ENCODE data around the gene RPL35A.
"Not testable (repeated sequence)": the region's sequence is repeated elsewhere in the genome, so short reads cannot be mapped to it uniquely, and the experiment has no call there.

Gene RPL35A

GRCh38 chr3:197952440-197952839 lies 2.5 kb downstream of the RPL35A start:
- no peak for DNase-seq (ENCODE audit: low read depth)

GRCh38 chr3:197953325-197953724 lies 3.3 kb downstream of the RPL35A start:
- no peak for DNase-seq (ENCODE audit: low read depth)

- no peak for DNase-seq (ENCODE audit: low read depth)
Measured at GRCh38 chr3:197953881-197954280, 3.9 kb downstream of the RPL35A start.

DNA sequence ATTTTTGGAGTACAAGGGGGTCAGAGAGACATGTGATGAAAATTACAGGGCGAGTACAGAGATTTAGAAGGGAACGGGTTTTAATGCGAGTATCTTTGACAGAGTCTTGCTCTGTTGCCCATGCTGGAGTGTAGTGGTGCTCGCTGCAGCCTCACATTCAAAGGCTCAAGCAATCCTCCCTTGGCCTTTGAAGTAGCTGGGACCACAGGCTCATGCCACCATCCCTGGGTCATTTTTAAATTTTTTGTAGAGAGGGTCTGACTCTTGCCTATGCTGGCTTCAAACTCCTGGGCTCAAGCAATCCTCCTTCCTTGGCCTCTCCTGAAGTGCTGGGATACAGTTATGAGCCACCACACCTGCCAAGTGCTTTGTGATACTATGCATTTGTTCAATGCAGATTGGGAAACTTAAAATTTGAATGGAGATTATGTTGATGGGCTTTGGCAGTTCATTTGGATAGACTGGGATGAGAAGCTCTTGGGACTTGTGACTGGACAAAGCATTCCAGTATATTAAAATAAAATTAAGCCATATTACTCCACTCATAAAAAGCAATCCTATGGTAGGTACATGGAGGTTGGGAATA lies 6.0 kb downstream of the RPL35A start:
- DNase-seq (ENCODE audit: low read depth), result no peak

- no peak for DNase-seq (ENCODE audit: low read depth)
Measured at GRCh38 chr3:197956626-197956988, 6.6 kb downstream of the RPL35A start.

DNA sequence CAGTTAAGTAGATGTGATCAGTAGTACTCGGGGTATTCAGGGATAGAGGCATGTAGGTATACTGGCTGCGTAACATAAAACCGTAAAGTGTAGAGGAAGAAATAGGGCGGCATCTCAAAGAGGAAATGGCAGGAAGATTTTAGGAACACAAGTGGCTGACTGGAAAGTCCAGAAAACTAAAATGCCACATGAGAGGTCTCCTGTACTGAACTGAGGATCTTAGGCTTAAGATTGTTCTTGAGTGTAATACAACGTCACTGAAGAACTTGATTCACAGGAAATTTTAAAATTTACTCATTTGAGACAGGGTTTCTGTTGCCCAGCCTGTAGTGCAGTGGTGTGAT lies 7.8 kb downstream of the RPL35A start:
- no peak for DNase-seq (ENCODE audit: low read depth)

- no peak for DNase-seq (ENCODE audit: low read depth)
Measured at GRCh38 chr3:197958346-197958745, 8.4 kb downstream of the RPL35A start.

DNA sequence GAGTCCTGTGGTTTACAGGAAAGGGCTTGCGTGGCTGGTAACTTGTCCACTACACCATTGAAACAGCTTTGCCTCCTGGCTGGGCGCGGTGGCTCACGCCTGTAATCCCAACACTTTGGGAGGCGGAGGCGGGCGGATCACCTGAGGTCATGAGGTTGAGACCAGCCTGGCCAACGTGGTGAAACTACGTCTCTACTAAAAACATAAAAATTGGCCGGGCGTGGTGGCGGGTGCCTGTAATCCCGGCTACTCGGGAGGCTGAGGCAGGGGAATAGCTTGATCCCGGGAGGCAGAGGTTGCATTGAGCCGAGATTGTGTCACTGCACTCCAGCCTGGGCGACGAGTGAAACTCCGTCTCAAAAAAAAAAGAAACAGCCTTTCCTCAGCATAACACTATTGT lies 8.9 kb downstream of the RPL35A start:
- DNase-seq (ENCODE audit: low read depth), result not testable (repeated sequence)

GRCh38 chr3:197959500-197959890 lies 9.5 kb downstream of the RPL35A start:
- DNase-seq (ENCODE audit: low read depth), result no peak

- DNase-seq (ENCODE audit: low read depth), result peak; percentile 64
Measured at GRCh38 chr3:197959891-197960693, 10.1 kb downstream of the RPL35A start, which contains the start of gene LMLN. Gene LMLN (plus strand): TSS chr3:197960217. CDS start chr3:197960246, 29 bp downstream.

GRCh38 chr3:197960694-197961581 lies 10.9 kb downstream of the RPL35A start:
- no peak for DNase-seq (ENCODE audit: low read depth)

DNA sequence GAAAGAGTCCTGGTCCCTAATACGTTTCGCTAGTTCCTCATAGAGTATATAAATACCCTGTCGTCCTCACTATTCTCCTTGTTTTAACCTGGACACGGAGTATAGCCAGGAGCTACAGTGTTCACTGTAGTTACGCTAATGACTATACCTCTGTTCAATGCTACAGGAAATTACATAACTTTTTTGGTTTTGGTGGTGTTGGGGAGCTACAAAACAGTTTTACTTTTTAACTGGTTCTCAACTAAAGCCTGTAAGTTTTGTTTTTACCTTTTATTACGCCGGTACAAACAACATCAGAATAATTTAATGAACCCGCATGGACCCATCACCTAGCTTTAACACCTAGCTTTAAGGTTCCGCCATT lies 11.6 kb downstream of the RPL35A start:
- DNase-seq (ENCODE audit: low read depth), result no peak

GRCh38 chr3:197963019-197963637 lies 13.1 kb downstream of the RPL35A start:
- DNase-seq (ENCODE audit: low read depth), result no peak

DNA sequence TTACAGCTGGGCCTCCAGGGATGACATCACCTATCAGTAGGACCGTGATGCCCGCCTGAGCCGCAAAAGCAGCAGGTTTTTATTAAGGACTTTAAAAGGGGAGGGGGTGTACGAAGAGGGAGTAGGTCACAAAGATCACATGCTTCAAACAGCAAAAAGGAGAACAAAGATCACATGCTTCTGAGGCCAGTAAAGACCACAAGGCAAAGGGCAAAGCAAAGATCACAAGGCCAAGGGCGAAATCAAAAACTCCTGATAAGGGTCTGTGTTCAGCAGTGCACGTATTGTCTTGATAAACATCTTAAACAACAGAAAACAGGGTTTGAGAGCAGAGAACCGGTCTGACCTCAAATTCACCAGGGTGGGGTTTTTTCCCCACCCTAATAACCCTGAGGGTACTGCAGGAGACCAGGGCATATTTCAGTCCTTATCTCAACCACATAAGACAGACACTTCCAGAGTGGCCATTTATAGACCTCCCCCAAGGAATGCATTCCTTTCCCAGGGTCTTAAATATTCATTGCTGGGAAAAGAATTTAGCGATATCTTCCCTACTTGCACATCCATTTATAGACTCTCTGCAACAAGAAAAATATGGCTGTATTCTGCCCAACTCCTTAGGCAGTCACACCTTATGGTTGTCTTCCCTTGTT lies 17.5 kb downstream of the RPL35A start:
- not testable (repeated sequence) for DNase-seq (ENCODE audit: low read depth)

- no peak for DNase-seq (ENCODE audit: low read depth)
Measured at GRCh38 chr3:197970588-197970987, 20.6 kb downstream of the RPL35A start.

- no peak for DNase-seq (ENCODE audit: low read depth)
Measured at GRCh38 chr3:197974016-197974415, 24.0 kb downstream of the RPL35A start.

- no peak for DNase-seq (ENCODE audit: low read depth)
Measured at GRCh38 chr3:197975311-197975710, 25.3 kb downstream of the RPL35A start.

GRCh38 chr3:197983076-197983475 lies 33.1 kb downstream of the RPL35A start:
- DNase-seq (ENCODE audit: low read depth), result no peak

DNA sequence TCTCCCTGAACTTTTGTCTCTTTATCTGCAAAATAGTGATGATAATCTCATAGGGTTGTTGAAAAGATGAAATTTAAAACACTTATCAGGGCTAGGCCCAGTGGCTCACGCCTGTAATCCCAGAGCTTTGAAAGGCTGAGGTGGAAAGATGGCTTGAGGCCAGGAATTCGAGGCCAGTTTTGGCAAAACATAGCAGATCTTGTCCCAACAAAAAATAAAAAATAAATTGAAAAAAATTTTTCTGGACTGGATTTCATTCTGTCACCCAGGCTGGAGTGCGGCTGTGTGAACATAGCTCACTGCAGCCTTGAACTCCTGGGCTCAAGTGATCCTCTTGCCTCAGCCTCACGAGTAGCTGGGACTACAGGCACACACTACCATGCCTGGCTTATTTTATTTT lies 39.7 kb downstream of the RPL35A start:
- DNase-seq (ENCODE audit: low read depth), result no peak

DNA sequence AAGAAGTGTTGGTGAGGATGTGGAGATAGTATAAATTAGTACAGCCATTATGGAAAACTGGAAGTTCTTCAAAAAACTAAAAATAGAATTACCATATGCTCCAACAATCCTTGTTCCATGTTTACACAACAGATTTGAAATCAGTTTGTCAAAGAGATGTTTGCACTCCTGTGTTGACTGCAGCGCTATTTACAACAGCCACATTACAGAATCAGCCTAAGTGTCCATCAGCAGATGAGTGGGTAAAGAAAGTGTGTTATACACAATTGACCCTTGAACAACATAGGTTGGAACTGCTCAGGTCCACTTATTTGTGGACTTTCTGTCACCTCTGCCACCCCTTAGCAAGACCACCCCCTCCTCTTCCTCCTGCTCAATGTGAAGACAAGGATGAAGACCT lies 44.7 kb downstream of the RPL35A start:
- DNase-seq (ENCODE audit: low read depth), result no peak

GRCh38 chr3:197996855-197997254 lies 46.9 kb downstream of the RPL35A start:
- no peak for DNase-seq (ENCODE audit: low read depth)

DNA sequence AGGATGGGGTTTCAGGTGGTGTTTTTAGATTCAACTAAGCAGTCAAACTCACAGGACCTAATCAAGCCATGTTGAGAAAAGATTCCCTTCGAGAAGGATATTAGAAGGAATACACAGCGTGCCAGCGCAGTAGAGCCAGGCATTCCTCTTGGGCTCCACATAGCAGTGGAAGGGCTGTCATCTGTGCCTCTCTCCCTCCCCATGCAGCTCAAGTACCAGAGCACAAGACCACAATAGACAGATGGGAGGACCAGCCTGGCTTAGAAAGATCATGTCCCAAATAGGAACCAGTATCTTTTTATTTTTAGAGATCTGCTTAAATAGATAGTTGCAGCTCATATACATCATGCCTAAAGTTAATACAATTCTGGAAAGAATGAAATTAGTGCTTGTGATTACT lies 47.9 kb downstream of the RPL35A start:
- DNase-seq (ENCODE audit: low read depth), result no peak

All from CMK (cell line).